GM18508 (cell line): ENCODE results near the gene PNCK.

Source experiments
- ATAC-seq: cut with Tn5 transposase; IDR thresholded peaks from one replicate; pipeline ENCODE4 v1.9.1; 2021; ENCODE audit warnings: moderate number of reproducible peaks; ENCODE audit not compliant: insufficient read depth, unreplicated experiment

Gene PNCK

GRCh38 chrX:153643431-153644351, 29.9 kb downstream of the PNCK start:
- ATAC-seq = no peak

GRCh38 chrX:153642655-153643430, 30.8 kb downstream of the PNCK start:
- no peak for ATAC-seq

- ATAC-seq = no peak
Measured at GRCh38 chrX:153642051-153642654, 31.5 kb downstream of the PNCK start.

- no peak for ATAC-seq
Measured at GRCh38 chrX:153641627-153642026, 32.0 kb downstream of the PNCK start.

GRCh38 chrX:153640736-153641575, 32.7 kb downstream of the PNCK start:
- ATAC-seq = no peak

GRCh38 chrX:153640045-153640686, 33.4 kb downstream of the PNCK start:
- ATAC-seq = no peak

GRCh38 chrX:153639177-153640044, 34.2 kb downstream of the PNCK start:
- no peak for ATAC-seq

- no peak for ATAC-seq
Measured at GRCh38 chrX:153638436-153639176, 35.0 kb downstream of the PNCK start.

GRCh38 chrX:153638041-153638371, 35.6 kb downstream of the PNCK start:
- ATAC-seq = no peak

GRCh38 chrX:153637121-153638040, 36.2 kb downstream of the PNCK start:
- no peak for ATAC-seq

- ATAC-seq = no peak
Measured at GRCh38 chrX:153636716-153637115, 36.9 kb downstream of the PNCK start.

GRCh38 chrX:153635788-153636668, 37.6 kb downstream of the PNCK start:
- ATAC-seq = no peak

- no peak for ATAC-seq
Measured at GRCh38 chrX:153635388-153635787, 38.2 kb downstream of the PNCK start.

- ATAC-seq = no peak
Measured at GRCh38 chrX:153634832-153635231, 38.8 kb downstream of the PNCK start.

GRCh38 chrX:153634236-153634635, 39.4 kb downstream of the PNCK start:
- no peak for ATAC-seq

GRCh38 chrX:153633607-153634180, 39.9 kb downstream of the PNCK start:
- no peak for ATAC-seq
